Naive thymus-derived CD8-positive, alpha-beta T cell (primary cell): ENCODE measurements around the gene CDKL4. TPM values are rescaled to one million over a fixed set of nuclear protein-coding genes. Genes with fewer than 3 reads are reported as not detected.
"Not testable (repeated sequence)": the region's sequence is repeated elsewhere in the genome, so short reads cannot be mapped to it uniquely, and the experiment has no call there.

ENCODE experiments used
- ATAC-seq, 2 donors: fragments of 150-1000 bp; cut with Tn5 transposase in 1 of 2; sonication (Bioruptor Pico), chemical (Tn5 transposase) in 1 of 2; 1 replicate in 1 of 2; 2 replicates in 1 of 2; pipeline ENCODE4 v1.10.0; 2021; ENCODE audit warnings: mild to moderate bottlenecking in 2 of 2, moderate library complexity in 2 of 2
- POLR2A ChIA-PET: fragments of 350-600 bp; sonication (Branson Sonifier 250); formaldehyde crosslinking; loops from one replicate; lab custom pipeline; 2021; ENCODE audit warnings: antibody characterized with exemption; lab: Charles Lee
- DNase-seq, 10 donors: peaks; one replicate each; pipeline versions ENCODE4 v3.0.0 to v3.0.0-alpha.2; 2020 to 2022
- H3K27ac Mint-ChIP-seq, 10 donors: one replicate each; pipeline ENCODE4 v1.8.0; 2020 to 2022; ENCODE audit warnings: mild to moderate bottlenecking in 10 of 10, mixed read lengths in 10 of 10, moderate library complexity in 4 of 10, inconsistent platforms in 1 of 10
- H3K27me3 Mint-ChIP-seq, 5 donors: one replicate each; pipeline ENCODE4 v1.8.0; 2021 to 2022; ENCODE audit warnings: mixed read lengths in 5 of 5
- H3K36me3 Mint-ChIP-seq, 3 donors: one replicate each; pipeline ENCODE4 v1.8.0; 2020 to 2022; ENCODE audit warnings: mixed read lengths in 3 of 3, mild to moderate bottlenecking in 2 of 3, inconsistent platforms in 1 of 3
- H3K4me1 Mint-ChIP-seq, 4 donors: one replicate each; pipeline ENCODE4 v1.8.0; 2021 to 2022; ENCODE audit warnings: mixed read lengths in 4 of 4
- H3K4me3 Mint-ChIP-seq, 10 donors: one replicate each; pipeline ENCODE4 v1.8.0; 2020 to 2022; ENCODE audit warnings: mild to moderate bottlenecking in 10 of 10, mixed read lengths in 10 of 10, moderate library complexity in 6 of 10, inconsistent platforms in 1 of 10
- H3K9me3 Mint-ChIP-seq, 9 donors: one replicate each; pipeline ENCODE4 v1.8.0; 2020 to 2022; ENCODE audit warnings: mixed read lengths in 9 of 9, mild to moderate bottlenecking in 3 of 9, inconsistent platforms in 1 of 9, moderate library complexity in 1 of 9
- polyA plus RNA-seq, 3 donors: library from polyadenylated mRNA; unstranded; fragments of 300-500 nt; fragmentation: Illumina TruSeq; gene quantifications; one replicate each; pipeline ENCODE4 v1.2.3, GENCODE V29; 2021
- total RNA-seq, 8 experiments: library from RNA in 2 of 8; stranded (reverse) in 2 of 8; gene quantifications; one replicate each; pipeline ENCODE4 v1.2.3 and lab custom pipeline; 2021 to 2026

CDKL4 gene
- total and polyA plus RNA-seq, 5 experiments from 2014 or later = not detected

- peaks cover 16 to 73% (median 31%) of the 10 kb centered on the region in 4 donors for H3K4me1 Mint-ChIP-seq
- not testable (repeated sequence) for DNase-seq, H3K9me3 Mint-ChIP-seq, H3K27me3 Mint-ChIP-seq, ATAC-seq, H3K36me3 Mint-ChIP-seq, H3K27ac Mint-ChIP-seq
- POLR2A ChIA-PET = interaction anchor here (2.1 kb wide), 1 partner anchor 14 kb away, joined by 13 read pairs; no protein-coding TSS in a partner anchor
- peak overlapping the region in 1 of 10 donors; percentile 2 for H3K4me3 Mint-ChIP-seq
Measured at GRCh38 chr2:39138187-39138836, 105.5 kb downstream of the CDKL4 start.

- Mint-ChIP-seq H3K36me3 (no peaks in the 10 kb centered on the region), H3K4me1 (peaks cover 18 to 62% (median 32%) of the 10 kb centered on the region in 4 donors), H3K4me3 (peak overlapping the region; percentile 46 to 80 (median 68)), H3K9me3 (no peaks in the 10 kb centered on the region), H3K27ac (peak overlapping the region; percentile 28 to 91 (median 80)), H3K27me3 (no peaks in the 10 kb centered on the region)
- POLR2A ChIA-PET = interaction anchor here (1.3 to 2.1 kb wide), 3 partner anchors 12 to 16 kb away, joined by 8 to 17 read pairs (median 13); partner anchors contain the start of gene SOS1
- DNase-seq = peak in 3 of 10 donors; percentile 24 to 35 (median 34)
- ATAC-seq = peak; percentile 77 to 80
Measured at GRCh38 chr2:39136799-39137198, 107.0 kb downstream of the CDKL4 start.

GRCh38 chr2:39135690-39136259 lies 108.0 kb downstream of the CDKL4 start:
- H3K27me3 Mint-ChIP-seq = no peaks in the 10 kb centered on the region

GRCh38 chr2:39133215-39133851 lies 110.4 kb downstream of the CDKL4 start:
- Mint-ChIP-seq H3K27ac (peak overlapping the region in 5 of 10 donors; percentile 17 to 72 (median 48)), H3K4me1 (peaks cover 18 to 57% (median 55%) of the 10 kb centered on the region in 4 donors), H3K36me3 (no peaks in the 10 kb centered on the region), H3K4me3 (peak overlapping the region in 1 of 10 donors; percentile 54), H3K9me3 (no peaks in the 10 kb centered on the region), H3K27me3 (no peaks in the 10 kb centered on the region)
- ATAC-seq = no peak
- DNase-seq = no peak
- POLR2A ChIA-PET = interaction anchor here (2.4 to 2.8 kb wide), 2 partner anchors 9 to 12 kb away, joined by 10 to 17 read pairs; partner anchors contain the start of gene SOS1

More at GRCh38 chr2:39135690-39136259, 108.0 kb downstream of the CDKL4 start:
- DNase-seq (peak in 2 of 10 donors; percentile 22 to 27), ATAC-seq (peak; percentile 51 to 54)
- H3K36me3 Mint-ChIP-seq = no peaks in the 10 kb centered on the region
- peak overlapping the region; percentile 44 to 91 (median 80) for H3K27ac Mint-ChIP-seq
- peaks cover 19 to 54% (median 37%) of the 10 kb centered on the region in 4 donors for H3K4me1 Mint-ChIP-seq
- H3K4me3 Mint-ChIP-seq = peak overlapping the region; percentile 0 to 80 (median 67)
- POLR2A ChIA-PET = interaction anchor here (1.1 to 1.4 kb wide), 3 partner anchors 9 to 15 kb away, joined by 3 to 17 read pairs (median 8); partner anchors contain the start of gene SOS1
- no peaks in the 10 kb centered on the region for H3K9me3 Mint-ChIP-seq

GRCh38 chr2:39128919-39129391 lies 114.8 kb downstream of the CDKL4 start:
- H3K4me3 Mint-ChIP-seq = peak overlapping the region; percentile 24 to 69 (median 53)
- H3K27me3 Mint-ChIP-seq = no peaks in the 10 kb centered on the region
- no peaks in the 10 kb centered on the region for H3K9me3 Mint-ChIP-seq
- POLR2A ChIA-PET = interaction anchor here (0.6 to 4.6 kb wide), 7 partner anchors 10 to 377 kb away, joined by 3 to 35 read pairs (median 4); partner anchors contain the start of genes SOS1 and SRSF7
- H3K36me3 Mint-ChIP-seq = no peaks in the 10 kb centered on the region
- peaks cover 11 to 58% (median 55%) of the 10 kb centered on the region in 4 donors for H3K4me1 Mint-ChIP-seq
- H3K27ac Mint-ChIP-seq = peak overlapping the region; percentile 70 to 97 (median 91)
- ATAC-seq (peak; percentile 39 to 42), DNase-seq (peak in 9 of 10 donors; percentile 39 to 80 (median 67))

- peak overlapping the region; percentile 40 to 97 (median 90) for H3K27ac Mint-ChIP-seq
- H3K4me3 Mint-ChIP-seq = peak overlapping the region in 8 of 10 donors; percentile 6 to 69 (median 41)
- peaks cover 9 to 60% (median 52%) of the 10 kb centered on the region in 4 donors for H3K4me1 Mint-ChIP-seq
- POLR2A ChIA-PET = interaction anchor here (1.0 to 4.6 kb wide), 5 partner anchors 9 to 376 kb away, joined by 3 to 35 read pairs (median 6); partner anchors contain the start of genes SOS1 and SRSF7
- H3K9me3 Mint-ChIP-seq = no peaks in the 10 kb centered on the region
- DNase-seq (peak in 1 of 10 donors; percentile 13), ATAC-seq (no peak)
- H3K27me3 Mint-ChIP-seq = no peaks in the 10 kb centered on the region
- no peaks in the 10 kb centered on the region for H3K36me3 Mint-ChIP-seq
Measured at GRCh38 chr2:39127973-39128372, 115.8 kb downstream of the CDKL4 start.

Other genes with a start within 250 kb of the CDKL4 start
- gene SOS1, start 122.9 kb downstream of the CDKL4 start, total RNA-seq = 10 to 100 TPM; 42.9 to 51.6 TPM
- gene SOS1, start 122.9 kb downstream of the CDKL4 start, polyA plus RNA-seq = 10 to 100 TPM; 10.6 to 13.7 (median 11.7) TPM
- 10 to 100 TPM; 17.7 to 18.9 TPM for gene MAP4K3, start 193.3 kb upstream of the CDKL4 start, total RNA-seq
- gene MAP4K3, start 193.3 kb upstream of the CDKL4 start, polyA plus RNA-seq = 1 to 10 TPM; 1.3 to 2.4 (median 2.0) TPM